GM12892 (cell line): Measurements from ENCODE around the gene PLXNB2.

Experiments
- POLR2A ChIP-seq: IDR thresholded peaks from 2 replicates; pipeline ENCODE4 v1.6.1; 2011; ENCODE audit warnings: low read depth, low read length, control low read depth
- POLR2AphosphoS5 ChIP-seq: IDR thresholded peaks from 2 replicates; pipeline ENCODE4 v1.6.1; 2011; ENCODE audit warnings: low read depth, low read length, control low read depth

DNA sequence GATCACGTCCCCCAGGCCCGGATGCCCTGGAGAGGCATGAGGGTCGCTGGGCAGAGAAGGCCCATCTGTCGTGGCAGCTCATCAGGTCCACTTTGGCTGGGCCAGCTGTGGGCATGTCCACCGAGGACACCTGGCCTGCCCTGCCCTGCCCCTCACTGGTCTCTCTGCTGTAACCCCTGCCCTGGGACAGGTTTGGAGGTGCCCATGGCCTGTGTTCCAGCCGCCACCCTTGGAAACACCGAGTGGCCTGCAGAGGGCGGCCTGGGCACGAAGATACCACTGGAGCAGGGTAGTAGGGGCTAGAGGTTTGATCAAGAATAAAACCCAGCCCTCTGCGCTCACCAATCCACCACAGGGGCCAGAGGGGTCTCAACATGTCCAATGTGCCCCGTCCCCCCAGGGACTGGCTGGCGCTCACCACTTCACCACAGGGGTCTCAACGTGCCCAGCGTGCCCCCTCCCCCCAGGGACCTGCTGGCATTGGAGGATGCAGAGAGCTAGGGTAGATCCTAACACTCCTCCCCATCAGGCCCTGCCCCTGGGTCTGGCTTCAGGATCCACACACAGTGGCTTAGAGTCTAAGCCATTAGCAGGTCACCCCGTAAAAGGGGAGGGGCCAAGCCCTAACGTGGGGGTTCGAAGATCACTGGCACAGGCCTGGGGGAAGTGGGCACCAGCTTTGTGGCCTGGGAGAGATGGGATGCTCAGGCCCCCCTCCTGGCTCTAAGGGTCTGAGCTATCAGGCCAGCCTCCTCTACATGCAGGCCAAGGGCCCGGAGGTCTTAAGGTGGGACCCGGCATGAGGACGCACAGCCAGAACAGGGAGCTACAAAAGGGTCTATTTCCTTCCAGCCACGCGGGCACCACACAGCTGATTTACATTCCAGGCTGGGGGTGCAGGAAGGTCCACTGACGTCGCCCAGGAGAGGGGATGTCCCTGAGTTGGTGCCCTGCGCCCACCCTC lies 55.1 kb downstream of the PLXNB2 start:
- no peak; the same call in 1 of the 2 replicates for TF ChIP-seq POLR2AphosphoS5
- no peak for TF ChIP-seq POLR2A
